Spleen (tissue), 7 donors: ENCODE results near the gene JAKMIP1.

Source experiments
- POLR2A ChIP-seq, 3 donors: fragments of 450-650 bp; IDR thresholded peaks; one replicate each; pipeline ENCODE4 v1.5.1; 2017; ENCODE audit warnings: antibody characterized with exemption in 3 of 3, mild to moderate bottlenecking in 1 of 3
- POLR2AphosphoS5 ChIP-seq, 3 donors: sonication (generic); formaldehyde crosslinking; IDR thresholded peaks; one replicate each; pipeline ENCODE4 v1.5.1; 2017; ENCODE audit warnings: antibody characterized with exemption in 3 of 3
- TF ChIP-seq, protein P1 (sequence below), 11 experiments: fragments of 200-600 bp in 7 of 11; fragments of 450-650 bp in 4 of 11; sonication (generic) in 4 of 11; IDR thresholded peaks in 8 of 11; conservative IDR thresholded peaks in 3 of 11; 1 replicate in 7 of 11; 2 replicates in 4 of 11; pipeline versions ENCODE4 v1.4.0 to v1.8.0; 2016 to 2021; ENCODE audit warnings: antibody characterized with exemption in 11 of 11, inconsistent platforms in 4 of 11, mild to moderate bottlenecking in 1 of 11
- donor health status: DM: no; HTN: no; CAD: no; lungs with moderate emphysema.
- donor health status: DM: no; HTN: no; CAD: no.
- donor health status: DM: no; HTN: no; CAD: no.

DNA sequence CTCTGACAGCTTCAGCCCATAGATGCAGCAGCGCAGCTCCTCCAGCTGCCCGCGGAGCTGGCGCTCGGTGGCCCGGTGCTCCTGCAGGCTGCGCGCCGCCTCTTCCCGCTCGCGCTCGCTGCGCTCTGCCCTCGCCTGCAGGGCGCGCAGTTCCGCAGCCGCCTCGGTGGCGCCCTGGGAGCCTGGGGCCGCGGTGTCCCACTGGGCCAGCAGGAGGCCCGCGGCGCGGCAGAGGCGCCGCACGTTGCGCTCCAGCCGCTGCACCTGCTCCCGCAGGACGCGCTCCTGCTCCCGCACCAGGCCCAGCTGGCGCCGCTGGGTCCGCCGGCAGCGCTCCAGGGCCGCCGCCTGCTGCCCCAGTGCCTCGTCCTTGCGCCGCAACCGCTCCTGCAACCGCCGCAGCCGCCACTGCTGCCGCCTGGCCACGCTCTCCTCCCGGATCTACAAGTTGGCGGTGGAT is 192.2 kb downstream of the JAKMIP1 start:
- no peak for TF ChIP-seq POLR2A (IDR thresholded peaks at IDR 0.05)
- TF ChIP-seq, protein P1, sequence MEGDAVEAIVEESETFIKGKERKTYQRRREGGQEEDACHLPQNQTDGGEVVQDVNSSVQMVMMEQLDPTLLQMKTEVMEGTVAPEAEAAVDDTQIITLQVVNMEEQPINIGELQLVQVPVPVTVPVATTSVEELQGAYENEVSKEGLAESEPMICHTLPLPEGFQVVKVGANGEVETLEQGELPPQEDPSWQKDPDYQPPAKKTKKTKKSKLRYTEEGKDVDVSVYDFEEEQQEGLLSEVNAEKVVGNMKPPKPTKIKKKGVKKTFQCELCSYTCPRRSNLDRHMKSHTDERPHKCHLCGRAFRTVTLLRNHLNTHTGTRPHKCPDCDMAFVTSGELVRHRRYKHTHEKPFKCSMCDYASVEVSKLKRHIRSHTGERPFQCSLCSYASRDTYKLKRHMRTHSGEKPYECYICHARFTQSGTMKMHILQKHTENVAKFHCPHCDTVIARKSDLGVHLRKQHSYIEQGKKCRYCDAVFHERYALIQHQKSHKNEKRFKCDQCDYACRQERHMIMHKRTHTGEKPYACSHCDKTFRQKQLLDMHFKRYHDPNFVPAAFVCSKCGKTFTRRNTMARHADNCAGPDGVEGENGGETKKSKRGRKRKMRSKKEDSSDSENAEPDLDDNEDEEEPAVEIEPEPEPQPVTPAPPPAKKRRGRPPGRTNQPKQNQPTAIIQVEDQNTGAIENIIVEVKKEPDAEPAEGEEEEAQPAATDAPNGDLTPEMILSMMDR (IDR thresholded peaks at IDR 0.05 in 8 of 11, conservative IDR thresholded peaks at IDR 0.05 in 3 of 11): no peak
- TF ChIP-seq POLR2AphosphoS5 (IDR thresholded peaks at IDR 0.05): no peak
